SU-DHL-6 (cell line): ENCODE results near the gene IER5.

Experiments used
- H2AFZ ChIP-seq: fragments of 200-600 bp; sonication (generic); 2 replicates; pipeline ENCODE4 v1.6.1; 2014; ENCODE audit warnings: low read depth, mild to moderate bottlenecking, moderate library complexity, mixed read lengths, antibody characterized with exemption, low read length; ENCODE audit not compliant: severe bottlenecking
- H3F3A ChIP-seq: fragments of 200-600 bp; shearing (Covaris generic); 2 replicates; pipeline ENCODE4 v1.6.0; 2016; ENCODE audit warnings: antibody characterized with exemption, mild to moderate bottlenecking; ENCODE audit not compliant: insufficient read depth
- H3K27ac ChIP-seq: fragments of 200-600 bp; sonication (generic); 2 replicates; pipeline ENCODE4 v1.5.1; 2016; ENCODE audit warnings: low read depth, mild to moderate bottlenecking, low read length, moderate library complexity, mixed read lengths
- H3K27me3 ChIP-seq: fragments of 200-600 bp; sonication (generic), shearing (Covaris generic); 2 replicates; pipeline ENCODE4 v1.6.0; 2014; ENCODE audit warnings: mild to moderate bottlenecking, low read length
- H3K36me3 ChIP-seq: fragments of 200-600 bp; sonication (generic); 2 replicates; pipeline ENCODE4 v1.6.1; 2014; ENCODE audit warnings: mild to moderate bottlenecking, low read length, mixed read lengths
- H3K4me2 ChIP-seq: fragments of 300-600, 200-600 bp; shearing (Covaris generic), sonication (generic); 2 replicates; pipeline ENCODE4 v1.6.0; 2014; ENCODE audit warnings: low read length, low read depth, mild to moderate bottlenecking; ENCODE audit not compliant: poor library complexity, severe bottlenecking
- H3K4me3 ChIP-seq: fragments of 200-600 bp; sonication (generic); 2 replicates; pipeline ENCODE4 v1.5.1; 2014; ENCODE audit warnings: antibody characterized with exemption, low read length, mild to moderate bottlenecking, mixed read lengths; ENCODE audit not compliant: insufficient read depth, poor library complexity, severe bottlenecking
- H3K79me2 ChIP-seq: fragments of 200-600 bp; sonication (generic); 2 replicates; pipeline ENCODE4 v1.6.1; 2014; ENCODE audit warnings: mild to moderate bottlenecking, low read length, moderate library complexity; ENCODE audit not compliant: insufficient read depth
- H3K9ac ChIP-seq: fragments of 200-600 bp; sonication (generic); 2 replicates; pipeline ENCODE4 v1.7.0; 2014; ENCODE audit warnings: mild to moderate bottlenecking, low read length
- H3K9me2 ChIP-seq: fragments of 200-600 bp; sonication (generic); replicated peaks from 2 replicates; pipeline ENCODE4 v1.6.1; 2014; ENCODE audit warnings: low read length; ENCODE audit not compliant: insufficient read depth
- H3K9me3 ChIP-seq: fragments of 200-600 bp; sonication (generic); 2 replicates; pipeline ENCODE4 v1.6.1; 2014; ENCODE audit warnings: low read length, mixed read lengths; ENCODE audit not compliant: insufficient read depth
- H4K20me1 ChIP-seq: fragments of 200-600 bp; sonication (generic); 2 replicates; pipeline ENCODE4 v1.6.1; 2014; ENCODE audit warnings: low read depth, mild to moderate bottlenecking, antibody characterized with exemption, low read length, moderate library complexity, mixed read lengths
- EZH2phosphoT487 ChIP-seq: fragments of 200-600 bp; sonication (generic), shearing (Covaris generic); conservative IDR thresholded peaks from 2 replicates; pipeline ENCODE4 v1.6.1; 2018; ENCODE audit warnings: mild to moderate bottlenecking, antibody characterized with exemption, low read length, moderate library complexity, mixed read lengths
- TF ChIP-seq, protein P1 (sequence below): fragments of 200-600 bp; sonication (generic); IDR thresholded peaks from one replicate; pipeline ENCODE4 v1.5.1; 2017; ENCODE audit warnings: antibody characterized with exemption, mild to moderate bottlenecking, low read length, moderate library complexity; ENCODE audit not compliant: insufficient read depth, poor library complexity, severe bottlenecking

IER5 gene

DNA sequence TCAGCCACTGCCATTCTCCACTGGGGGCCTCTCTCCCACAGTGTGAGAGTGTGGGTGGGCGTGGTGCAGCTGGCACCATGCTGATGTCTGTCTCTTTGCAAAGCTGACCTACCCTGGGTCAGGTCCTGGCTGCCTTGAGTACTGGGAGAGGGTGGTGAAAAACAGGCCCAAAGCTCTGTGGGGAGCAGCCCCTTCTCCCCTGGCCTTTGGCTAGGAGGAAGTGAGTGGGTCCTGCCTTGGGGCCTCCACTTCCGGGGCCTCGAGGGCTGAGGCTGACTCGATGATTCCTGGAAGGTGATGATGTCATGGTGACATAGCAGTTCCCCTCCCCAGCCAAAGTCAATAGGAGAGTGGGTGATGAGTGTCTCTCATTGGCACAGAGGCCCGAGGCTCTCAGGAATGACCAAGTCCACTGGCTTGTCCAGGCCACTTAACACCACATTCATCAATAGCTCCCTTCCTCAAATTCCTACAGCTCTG, 53.0 kb downstream of the IER5 start:
- no peak for TF ChIP-seq EZH2phosphoT487
- TF ChIP-seq, protein P1, sequence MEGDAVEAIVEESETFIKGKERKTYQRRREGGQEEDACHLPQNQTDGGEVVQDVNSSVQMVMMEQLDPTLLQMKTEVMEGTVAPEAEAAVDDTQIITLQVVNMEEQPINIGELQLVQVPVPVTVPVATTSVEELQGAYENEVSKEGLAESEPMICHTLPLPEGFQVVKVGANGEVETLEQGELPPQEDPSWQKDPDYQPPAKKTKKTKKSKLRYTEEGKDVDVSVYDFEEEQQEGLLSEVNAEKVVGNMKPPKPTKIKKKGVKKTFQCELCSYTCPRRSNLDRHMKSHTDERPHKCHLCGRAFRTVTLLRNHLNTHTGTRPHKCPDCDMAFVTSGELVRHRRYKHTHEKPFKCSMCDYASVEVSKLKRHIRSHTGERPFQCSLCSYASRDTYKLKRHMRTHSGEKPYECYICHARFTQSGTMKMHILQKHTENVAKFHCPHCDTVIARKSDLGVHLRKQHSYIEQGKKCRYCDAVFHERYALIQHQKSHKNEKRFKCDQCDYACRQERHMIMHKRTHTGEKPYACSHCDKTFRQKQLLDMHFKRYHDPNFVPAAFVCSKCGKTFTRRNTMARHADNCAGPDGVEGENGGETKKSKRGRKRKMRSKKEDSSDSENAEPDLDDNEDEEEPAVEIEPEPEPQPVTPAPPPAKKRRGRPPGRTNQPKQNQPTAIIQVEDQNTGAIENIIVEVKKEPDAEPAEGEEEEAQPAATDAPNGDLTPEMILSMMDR = no peak
- H3K4me3 ChIP-seq = no peak overlapping the region
- H2AFZ ChIP-seq = no peak overlapping the region
- no peaks in the 10 kb centered on the region for H4K20me1 ChIP-seq
- no peaks in the 10 kb centered on the region for H3K36me3 ChIP-seq
- H3K9ac ChIP-seq = no peak overlapping the region
- H3K27ac ChIP-seq = no peak overlapping the region
- no peaks in the 10 kb centered on the region for H3K79me2 ChIP-seq
- no peaks in the 10 kb centered on the region for H3K9me2 ChIP-seq
- no peaks in the 10 kb centered on the region for H3F3A ChIP-seq
- no peaks in the 10 kb centered on the region for H3K27me3 ChIP-seq
- no peaks in the 10 kb centered on the region for H3K9me3 ChIP-seq
- H3K4me2 ChIP-seq = no peak overlapping the region
